Nephron (organoid): ENCODE measurements around the gene NBEA.

Experiments used
- H3K27ac Mint-ChIP-seq, 3 experiments: 2 replicates each; pipeline ENCODE4 v1.8.0; 2020; ENCODE audit warnings: mixed read lengths in 3 of 3, mild to moderate bottlenecking in 2 of 3, moderate library complexity in 1 of 3
- H3K27me3 Mint-ChIP-seq: 2 replicates; pipeline ENCODE4 v1.8.0; 2021; ENCODE audit warnings: low read depth, mild to moderate bottlenecking, moderate library complexity, mixed read lengths
- H3K36me3 Mint-ChIP-seq: 2 replicates; pipeline ENCODE4 v1.8.0; 2020; ENCODE audit warnings: low read depth, mixed read lengths
- H3K4me1 Mint-ChIP-seq: 2 replicates; pipeline ENCODE4 v1.8.0; 2020; ENCODE audit warnings: mixed read lengths
- H3K4me3 Mint-ChIP-seq, 3 experiments: 2 replicates each; pipeline ENCODE4 v1.8.0; 2020; ENCODE audit warnings: mild to moderate bottlenecking in 3 of 3, mixed read lengths in 3 of 3, moderate library complexity in 2 of 3
- H3K9me3 Mint-ChIP-seq: 2 replicates; pipeline ENCODE4 v1.8.0; 2020; ENCODE audit warnings: mixed read lengths
- TF ChIP-seq, protein P1 (sequence below), 3 experiments: fragments of 200-600 bp; sonication (generic); IDR thresholded peaks; one replicate each; pipeline ENCODE4 v1.5.0; 2021; ENCODE audit warnings: antibody characterized with exemption in 3 of 3; ENCODE audit not compliant: unreplicated experiment in 3 of 3

The NBEA gene

DNA sequence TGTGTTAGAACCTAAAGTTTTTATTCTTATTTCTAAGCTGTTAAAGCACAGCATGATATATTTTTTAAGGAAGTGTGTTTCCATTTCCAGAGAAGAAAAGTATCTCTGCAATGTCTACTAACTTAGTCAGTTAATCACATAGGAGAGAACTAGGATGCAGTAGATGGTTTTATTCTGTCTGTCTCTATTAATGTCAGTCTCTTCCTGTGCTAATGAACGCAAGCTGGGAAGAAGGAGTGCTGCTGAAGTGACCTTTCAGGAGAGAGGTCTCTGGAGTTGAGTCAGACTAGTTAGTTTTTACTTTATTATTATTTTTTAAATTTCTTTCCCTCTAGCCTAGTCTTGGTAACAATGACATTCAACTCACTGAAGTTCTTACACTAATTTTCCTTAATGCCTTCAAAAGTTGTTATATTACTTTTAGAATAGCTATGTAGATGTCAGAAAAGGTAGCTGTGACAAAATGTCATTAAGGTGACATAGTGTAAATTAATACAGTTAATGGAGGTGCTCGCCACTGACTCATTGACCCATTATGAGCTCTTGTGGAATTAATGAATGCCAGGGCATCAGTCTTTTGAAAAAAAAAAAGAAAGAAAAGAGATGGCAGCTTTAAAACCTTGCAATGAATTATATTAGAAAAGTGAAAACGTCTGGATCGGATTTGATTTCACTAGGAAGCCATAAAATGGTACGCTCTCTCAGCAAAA, 654.4 kb downstream of the NBEA start:
- Mint-ChIP-seq H3K4me1 (peaks cover 39% of the 10 kb centered on the region), H3K27me3 (no peaks in the 10 kb centered on the region), H3K27ac (no peak overlapping the region), H3K4me3 (no peak overlapping the region), H3K36me3 (no peaks in the 10 kb centered on the region), H3K9me3 (no peaks in the 10 kb centered on the region)
- TF ChIP-seq, protein P1, sequence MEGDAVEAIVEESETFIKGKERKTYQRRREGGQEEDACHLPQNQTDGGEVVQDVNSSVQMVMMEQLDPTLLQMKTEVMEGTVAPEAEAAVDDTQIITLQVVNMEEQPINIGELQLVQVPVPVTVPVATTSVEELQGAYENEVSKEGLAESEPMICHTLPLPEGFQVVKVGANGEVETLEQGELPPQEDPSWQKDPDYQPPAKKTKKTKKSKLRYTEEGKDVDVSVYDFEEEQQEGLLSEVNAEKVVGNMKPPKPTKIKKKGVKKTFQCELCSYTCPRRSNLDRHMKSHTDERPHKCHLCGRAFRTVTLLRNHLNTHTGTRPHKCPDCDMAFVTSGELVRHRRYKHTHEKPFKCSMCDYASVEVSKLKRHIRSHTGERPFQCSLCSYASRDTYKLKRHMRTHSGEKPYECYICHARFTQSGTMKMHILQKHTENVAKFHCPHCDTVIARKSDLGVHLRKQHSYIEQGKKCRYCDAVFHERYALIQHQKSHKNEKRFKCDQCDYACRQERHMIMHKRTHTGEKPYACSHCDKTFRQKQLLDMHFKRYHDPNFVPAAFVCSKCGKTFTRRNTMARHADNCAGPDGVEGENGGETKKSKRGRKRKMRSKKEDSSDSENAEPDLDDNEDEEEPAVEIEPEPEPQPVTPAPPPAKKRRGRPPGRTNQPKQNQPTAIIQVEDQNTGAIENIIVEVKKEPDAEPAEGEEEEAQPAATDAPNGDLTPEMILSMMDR (IDR thresholded peaks at IDR 0.05; ENCODE audit: unreplicated experiment in 3 of 3) = no peak

DNA sequence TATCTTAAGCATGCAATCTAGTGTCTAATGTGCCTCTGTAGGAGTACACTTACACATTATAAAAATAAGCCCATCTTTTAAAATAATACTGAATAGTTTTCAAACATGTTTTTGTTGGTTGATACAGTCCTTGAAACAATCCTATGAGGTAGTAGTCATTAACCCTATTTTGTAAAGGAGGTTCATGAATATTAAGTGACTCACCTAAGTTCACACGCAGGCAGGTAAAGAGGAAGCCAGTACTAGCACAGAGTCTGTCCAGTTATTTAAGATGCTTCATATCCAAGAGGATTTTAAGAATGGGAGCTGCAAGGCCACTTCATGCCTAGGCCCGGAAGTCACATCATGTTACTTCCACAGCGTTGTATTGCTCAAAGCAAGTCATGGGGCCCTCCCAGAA, 655.4 kb downstream of the NBEA start:
- TF ChIP-seq, protein P1 (IDR thresholded peaks at IDR 0.05; ENCODE audit: unreplicated experiment in 3 of 3) = no peak
- H3K27ac Mint-ChIP-seq = no peak overlapping the region
- no peaks in the 10 kb centered on the region for H3K9me3 Mint-ChIP-seq
- H3K36me3 Mint-ChIP-seq = no peaks in the 10 kb centered on the region
- peaks cover 44% of the 10 kb centered on the region for H3K4me1 Mint-ChIP-seq
- no peak overlapping the region for H3K4me3 Mint-ChIP-seq
- no peaks in the 10 kb centered on the region for H3K27me3 Mint-ChIP-seq

DNA sequence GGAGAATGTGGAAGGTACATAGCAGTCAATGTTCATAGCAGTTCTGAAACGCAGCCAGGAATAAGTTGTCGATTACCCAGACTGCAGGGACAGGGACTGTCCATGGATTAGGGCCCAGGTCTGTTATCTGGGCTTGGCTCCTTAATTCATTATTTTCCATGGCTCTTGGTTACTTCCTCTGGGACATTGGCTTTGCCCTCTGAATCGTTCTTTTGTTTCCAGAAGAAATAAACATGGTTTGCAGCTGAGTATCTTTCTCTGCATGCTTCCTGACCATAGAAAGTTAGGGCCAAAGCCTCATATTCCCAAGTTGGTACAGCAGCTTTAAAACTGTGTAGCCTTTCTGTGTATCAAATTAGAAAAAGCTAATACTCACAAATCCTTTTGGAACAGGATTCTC, 656.2 kb downstream of the NBEA start:
- Mint-ChIP-seq H3K9me3 (no peaks in the 10 kb centered on the region), H3K27me3 (no peaks in the 10 kb centered on the region), H3K27ac (peak overlapping the region in 1 of 3 experiments; percentile 14), H3K4me3 (no peak overlapping the region), H3K36me3 (no peaks in the 10 kb centered on the region), H3K4me1 (peaks cover 52% of the 10 kb centered on the region)
- TF ChIP-seq, protein P1 (IDR thresholded peaks at IDR 0.05; ENCODE audit: unreplicated experiment in 3 of 3) = no peak

DNA sequence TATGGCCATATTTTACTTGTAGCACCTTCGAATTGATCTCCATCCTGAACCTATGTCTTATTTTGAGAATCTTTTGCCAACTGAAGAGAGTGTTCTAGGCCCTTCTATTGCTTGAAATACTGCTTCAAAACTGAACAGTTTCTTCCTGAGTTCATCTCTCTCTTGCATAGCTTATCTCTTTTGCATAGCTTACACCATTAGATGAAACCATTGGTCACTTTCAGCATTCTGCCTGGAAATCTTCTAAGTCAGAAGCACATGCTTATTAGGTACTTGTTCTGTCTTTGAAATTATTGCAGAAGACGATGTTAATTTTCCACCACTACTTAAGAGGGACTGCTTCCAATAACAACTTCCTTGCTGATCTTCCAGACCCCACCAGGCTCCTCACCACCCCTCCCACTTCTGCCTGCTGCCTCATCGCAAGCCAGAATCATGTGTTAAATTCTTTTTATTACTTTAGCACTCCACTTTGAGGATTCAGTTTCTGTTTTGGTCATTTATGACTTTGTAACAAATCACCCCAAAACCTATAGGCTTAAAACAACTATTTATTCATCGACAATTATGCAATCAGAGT, 656.8 kb downstream of the NBEA start:
- Mint-ChIP-seq H3K27me3 (no peaks in the 10 kb centered on the region), H3K27ac (peak overlapping the region; percentile 1 to 43 (median 14)), H3K9me3 (no peaks in the 10 kb centered on the region), H3K4me1 (peaks cover 58% of the 10 kb centered on the region), H3K36me3 (no peaks in the 10 kb centered on the region), H3K4me3 (no peak overlapping the region)
- TF ChIP-seq, protein P1 (IDR thresholded peaks at IDR 0.05; ENCODE audit: unreplicated experiment in 3 of 3) = no peak

DNA sequence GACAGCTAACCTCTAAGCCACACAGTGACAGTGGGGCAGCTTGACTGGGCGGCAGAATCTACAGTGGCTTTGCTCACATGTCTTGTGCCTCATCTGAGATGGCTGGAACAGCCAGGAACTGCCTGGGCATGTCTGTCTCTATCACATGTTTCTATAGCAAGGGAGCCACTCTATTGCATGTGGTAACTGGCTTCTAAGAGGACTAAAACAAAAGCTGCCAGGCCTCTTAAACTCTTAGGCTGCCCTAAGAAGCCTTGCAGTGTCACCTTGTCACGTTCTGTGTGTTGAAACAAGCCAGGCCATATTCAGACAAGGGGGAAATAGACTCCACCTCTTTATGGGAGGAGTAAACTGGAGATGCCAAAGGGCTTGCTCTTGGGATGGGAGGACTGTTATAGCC, 657.3 kb downstream of the NBEA start:
- H3K27ac Mint-ChIP-seq = peak overlapping the region in 2 of 3 experiments; percentile 14 to 43
- no peaks in the 10 kb centered on the region for H3K36me3 Mint-ChIP-seq
- TF ChIP-seq, protein P1 (IDR thresholded peaks at IDR 0.05; ENCODE audit: unreplicated experiment in 3 of 3) = no peak
- H3K9me3 Mint-ChIP-seq = no peaks in the 10 kb centered on the region
- H3K4me3 Mint-ChIP-seq = no peak overlapping the region
- peaks cover 62% of the 10 kb centered on the region for H3K4me1 Mint-ChIP-seq
- H3K27me3 Mint-ChIP-seq = no peaks in the 10 kb centered on the region

DNA sequence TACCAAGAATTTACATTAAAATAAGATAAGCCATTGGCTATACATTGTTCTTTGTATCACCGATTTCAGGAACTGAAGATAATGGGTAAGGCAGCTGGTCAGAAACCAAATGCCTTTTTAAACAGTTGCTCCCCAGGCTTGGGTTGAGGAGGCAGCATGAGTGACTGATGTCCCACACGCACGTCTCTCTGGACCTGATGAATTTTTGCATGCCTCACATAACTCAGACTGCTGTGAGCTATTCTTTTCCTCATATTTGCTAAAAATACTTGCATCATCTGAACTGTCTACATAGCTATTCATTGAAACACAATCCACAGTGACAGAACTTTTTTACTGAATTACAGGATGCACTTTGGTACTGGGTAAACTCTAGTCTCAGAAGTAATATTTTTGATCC, 658.1 kb downstream of the NBEA start:
- Mint-ChIP-seq H3K36me3 (no peaks in the 10 kb centered on the region), H3K27me3 (no peaks in the 10 kb centered on the region), H3K4me1 (peaks cover 68% of the 10 kb centered on the region), H3K27ac (peak overlapping the region in 2 of 3 experiments; percentile 14 to 33), H3K4me3 (peak overlapping the region in 1 of 3 experiments; percentile 35), H3K9me3 (no peaks in the 10 kb centered on the region)
- TF ChIP-seq, protein P1 (IDR thresholded peaks at IDR 0.05; ENCODE audit: unreplicated experiment in 3 of 3) = no peak
